Left lung (tissue), 14 donors: ENCODE results near the gene IVD. TPM values are rescaled to one million over a fixed set of nuclear protein-coding genes. Genes with fewer than 3 reads are reported as not detected.

ENCODE experiments used
- ATAC-seq: fragments of 200-7000 bp; cut with Tn5 transposase; one replicate; pipeline ENCODE4 v1.9.1; 2020; ENCODE audit warnings: moderate library complexity
- DNase-seq, 4 donors: peaks; one replicate each; pipeline ENCODE4 v3.0.0-alpha.2; 2013 to 2020
- H3K27ac ChIP-seq, 2 donors: fragments of 200-600 bp; sonication (generic) in 1 of 2; one replicate each; pipeline versions ENCODE4 v1.5.0 to v1.8.0; 2020 to 2021
- H3K27me3 ChIP-seq, 2 donors: fragments of 200-600 bp; sonication (generic) in 1 of 2; one replicate each; pipeline versions ENCODE4 v1.5.0 to v1.8.0; 2020 to 2021
- H3K36me3 ChIP-seq, 2 donors: fragments of 200-600 bp; sonication (generic) in 1 of 2; one replicate each; pipeline versions ENCODE4 v1.5.0 to v1.8.0; 2020 to 2021
- H3K4me1 ChIP-seq, 2 donors: fragments of 200-600 bp; one replicate each; pipeline ENCODE4 v1.8.0; 2021
- H3K4me3 ChIP-seq, 2 donors: fragments of 200-600 bp; sonication (generic) in 1 of 2; one replicate each; pipeline versions ENCODE4 v1.5.0 to v1.8.0; 2020 to 2021; ENCODE audit warnings: mild to moderate bottlenecking in 1 of 2
- H3K9me3 ChIP-seq, 2 donors: fragments of 200-600 bp; sonication (generic) in 1 of 2; one replicate each; pipeline versions ENCODE4 v1.5.0 to v1.8.0; 2020 to 2021
- CTCF ChIP-seq, 2 donors: fragments of 200-600 bp; sonication (generic) in 1 of 2; IDR thresholded peaks; one replicate each; pipeline versions ENCODE4 v1.5.0 to v1.8.0; 2021; ENCODE audit warnings: antibody characterized with exemption in 2 of 2
- intact Hi-C, 2 donors: fragments of 100-400 bp; cut with DNase I; formaldehyde crosslinking; loops; one replicate each; pipeline versions ENCODE4 v1.11.2 to v1.14.2; 2022
- long read RNA-seq, 12 donors: library from polyadenylated mRNA in 2 of 12; unstranded in 2 of 12; transcript quantifications; one replicate each; pipeline ENCODE4 v2.0.0 and lab custom pipeline, GENCODE V29; 2019 to 2026
- polyA plus RNA-seq, 6 donors: library from polyadenylated mRNA; unstranded; fragments of 120-200 nt; gene quantifications; one replicate each; pipeline ENCODE4 v1.2.1, GENCODE V29; 2013; ENCODE audit not compliant: insufficient read length in 6 of 6
- total RNA-seq, 2 donors: library from RNA; stranded (reverse); fragmentation: NEBNext Ultra II Directional; extraction: Animal tissue kit (Norgen Biotek cat#: 25700); gene quantifications; one replicate each; pipeline ENCODE4 v1.2.1, GENCODE V29; 2021
- donor health status: DM: no; HTN: yes; CAD: no.
- donor health status: DM: no; HTN: no; CAD: no.

IVD gene
- total RNA-seq, result 100 to 1,000 TPM in 1 of 2 donors, 10 to 100 TPM in 1; 61.9 to 104 TPM
- polyA plus RNA-seq, result 100 to 1,000 TPM in 5 of 6 donors, 10 to 100 TPM in 1; 87.4 to 132 (median 117) TPM
- long read RNA-seq, donor 1, transcript IVD-206 (12 exons, 1,809 nt), result major isoform, 12 of 21 reads
- long read RNA-seq, donor 1, partial matches to known transcripts, result 6 of 21 reads
- long read RNA-seq, donor 1, other reads (novel, unspliced or antisense), result 0 of 21 reads
- long read RNA-seq, donor 2, transcript IVD-206 (12 exons, 1,809 nt), result major isoform, 8 of 23 reads
- long read RNA-seq, donor 2, partial matches to known transcripts, result 9 of 23 reads
- long read RNA-seq, donor 2, other reads (novel, unspliced or antisense), result 0 of 23 reads
- long read RNA-seq, donor 3, transcript IVD-206 (12 exons, 1,809 nt), result major isoform, 12 of 13 reads
- long read RNA-seq, donor 3, partial matches to known transcripts, result 0 of 13 reads
- long read RNA-seq, donor 3, other reads (novel, unspliced or antisense), result 0 of 13 reads
- long read RNA-seq, donor 4, transcript IVD-206 (12 exons, 1,809 nt), result major isoform, 34 of 69 reads
- long read RNA-seq, donor 4, partial matches to known transcripts, result 10 of 69 reads
- long read RNA-seq, donor 4, other reads (novel, unspliced or antisense), result 25 of 69 reads
- long read RNA-seq, donor 5, transcript IVD-206 (12 exons, 1,809 nt), result major isoform, 9 of 10 reads
- long read RNA-seq, donor 5, partial matches to known transcripts, result 0 of 10 reads
- long read RNA-seq, donor 5, other reads (novel, unspliced or antisense), result 0 of 10 reads
- long read RNA-seq, donor 6, full-length matches to known transcripts, result 10 of 10 reads
- long read RNA-seq, donor 6, partial matches to known transcripts, result 0 of 10 reads
- long read RNA-seq, donor 6, other reads (novel, unspliced or antisense), result 0 of 10 reads
- long read RNA-seq, donor 7, partial matches to known transcripts, result 0 of 8 reads
- long read RNA-seq, donor 7, other reads (novel, unspliced or antisense), result 0 of 8 reads
- long read RNA-seq, donor 8, partial matches to known transcripts, result 0 of 7 reads
- long read RNA-seq, donor 8, other reads (novel, unspliced or antisense), result 0 of 7 reads
- long read RNA-seq, donor 9, result 0 reads
- long read RNA-seq, donor 10, transcript IVD-206 (12 exons, 1,809 nt), result major isoform, 8 of 25 reads
- long read RNA-seq, donor 10, partial matches to known transcripts, result 4 of 25 reads
- long read RNA-seq, donor 10, other reads (novel, unspliced or antisense), result 13 of 25 reads
- long read RNA-seq, donor 11, result 0 reads
- long read RNA-seq, donor 12, transcript IVD-206 (12 exons, 1,809 nt), result major isoform, 5 of 8 reads
- long read RNA-seq, donor 12, partial matches to known transcripts, result 0 of 8 reads
- long read RNA-seq, donor 12, other reads (novel, unspliced or antisense), result 0 of 8 reads

- intact Hi-C loops, result no loop called here
- TF ChIP-seq CTCF (IDR thresholded peaks at IDR 0.05), result no peak
- Histone ChIP-seq H3K27me3 (no peaks in the 10 kb centered on the region), H3K4me3 (peak within 1 kb of the TSS; percentile 88 to 92), H3K36me3 (peaks cover 0 to 15% of the 10 kb centered on the region in 2 donors), H3K4me1 (peaks cover 6 to 34% of the 10 kb centered on the region in 2 donors), H3K27ac (peak within 1 kb of the TSS; percentile 53 to 67), H3K9me3 (no peaks in the 10 kb centered on the region)
- ATAC-seq (peak; percentile 100), DNase-seq (peak; percentile 90 to 96 (median 96))
Observed at GRCh38 chr15:40405501-40406381, at the start of gene IVD. Gene IVD (plus strand): TSS chr15:40405795. CDS start chr15:40405828, 33 bp downstream.

- peaks cover 0 to 19% of the 10 kb centered on the region in 2 donors for H3K4me1 ChIP-seq
- no peak for ATAC-seq
- no peak for TF ChIP-seq CTCF (IDR thresholded peaks at IDR 0.05)
- no peak overlapping the region for H3K27ac ChIP-seq
- no peaks in the 10 kb centered on the region for H3K36me3 ChIP-seq
- peaks cover 0 to 6% of the 10 kb centered on the region in 2 donors for H3K27me3 ChIP-seq
- H3K4me3 ChIP-seq, result no peak overlapping the region
- intact Hi-C loops, result no loop called here
- DNase-seq, result no peak
- H3K9me3 ChIP-seq, result no peaks in the 10 kb centered on the region
Observed at GRCh38 chr15:40355976-40356585, 49.5 kb upstream of the IVD start.

- peaks cover 0 to 19% of the 10 kb centered on the region in 2 donors for H3K4me1 ChIP-seq
- intact Hi-C loops, result no loop called here
- ATAC-seq (no peak), DNase-seq (no peak)
- H3K36me3 ChIP-seq, result no peaks in the 10 kb centered on the region
- TF ChIP-seq CTCF (IDR thresholded peaks at IDR 0.05), result no peak
- peaks cover 0 to 6% of the 10 kb centered on the region in 2 donors for H3K27me3 ChIP-seq
- peak overlapping the region; percentile 48 to 58 for H3K4me3 ChIP-seq
- H3K27ac ChIP-seq, result no peak overlapping the region
- H3K9me3 ChIP-seq, result no peaks in the 10 kb centered on the region
Observed at GRCh38 chr15:40357246-40357645, 48.3 kb upstream of the IVD start.
